Measurements from ENCODE around the gene LRP1B. TPM values are rescaled to one million over a fixed set of nuclear protein-coding genes. Genes with fewer than 3 reads are reported as not detected.

LRP1B gene
- total RNA-seq, 1 donor from 2014 or later = 0.12 TPM

DNA sequence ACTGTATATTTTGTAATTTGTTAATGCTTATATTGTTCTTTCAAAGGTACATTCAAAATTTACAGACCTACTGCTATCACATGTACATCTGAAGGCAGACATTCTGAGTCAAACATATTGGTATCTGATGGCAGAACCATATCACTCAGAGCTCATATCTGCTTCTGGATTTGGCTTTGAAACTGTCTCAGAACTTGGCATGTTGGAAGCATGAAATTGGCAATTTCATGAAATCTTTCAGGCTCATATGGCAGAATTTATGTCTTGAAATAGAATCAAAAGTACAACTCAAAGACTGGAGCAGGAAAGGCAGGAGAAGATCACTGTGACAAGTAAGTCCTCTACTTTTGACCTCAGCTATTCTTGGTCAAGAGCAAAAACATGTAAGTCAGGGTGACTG lies 202.3 kb downstream of the LRP1B start:
- H3K4me3 ChIP-seq (ENCODE audit: low read depth, low read length) = no peak overlapping the region
- DNase-seq (ENCODE audit: low read depth) = no peak
- no peak for TF ChIP-seq CTCF (conservative IDR thresholded peaks at IDR 0.05; ENCODE audit: low read depth, low read length)

DNA sequence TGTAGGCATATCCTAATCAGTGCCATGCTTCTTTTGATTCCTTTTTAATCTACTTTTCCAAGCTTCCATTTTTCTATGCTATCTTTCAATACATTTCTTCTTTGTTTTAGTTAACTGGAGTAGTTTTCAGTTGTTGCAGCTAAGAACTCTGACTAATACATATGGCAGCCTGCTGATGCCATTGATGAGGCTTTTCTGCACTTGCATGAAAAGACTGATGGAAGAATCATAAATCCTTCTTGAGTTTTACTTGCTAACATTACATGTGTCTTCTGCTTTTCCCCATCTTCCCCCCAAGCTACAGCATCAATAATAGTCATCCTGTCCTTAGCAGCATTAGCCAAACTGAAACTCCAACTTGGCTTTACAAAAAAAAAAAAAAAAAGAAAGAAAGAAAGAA lies 203.3 kb downstream of the LRP1B start:
- DNase-seq (ENCODE audit: low read depth) = no peak
- TF ChIP-seq CTCF (conservative IDR thresholded peaks at IDR 0.05; ENCODE audit: low read depth, low read length) = no peak

DNA sequence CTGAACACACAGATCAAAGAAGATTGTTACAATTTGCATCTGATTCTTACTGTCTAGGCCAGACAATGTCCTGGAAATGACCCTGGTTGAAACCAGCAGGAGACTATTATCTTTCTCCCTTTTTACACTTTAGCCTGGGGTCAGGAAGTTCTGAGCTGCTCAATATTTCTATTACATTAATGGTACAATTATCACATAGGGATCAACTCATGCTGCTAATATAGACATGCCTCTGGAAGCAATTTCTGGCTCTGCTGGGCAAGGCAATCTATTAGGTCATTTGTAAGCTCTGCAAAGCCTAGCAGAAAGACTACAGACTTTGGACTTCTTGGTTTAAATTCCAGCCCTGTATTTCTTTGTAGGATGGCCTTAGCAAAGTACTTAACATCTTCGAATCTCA lies 205.3 kb downstream of the LRP1B start:
- H3K4me3 ChIP-seq (ENCODE audit: low read depth, low read length) = no peak overlapping the region
- no peak for DNase-seq (ENCODE audit: low read depth)
- TF ChIP-seq CTCF (conservative IDR thresholded peaks at IDR 0.05; ENCODE audit: low read depth, low read length) = no peak

More for the DNA sequence above, 203.3 kb downstream of the LRP1B start:
- no peak overlapping the region for H3K4me3 ChIP-seq (ENCODE audit: low read depth, low read length)

GRCh38 chr2:141923657-141924056 lies 207.2 kb downstream of the LRP1B start:
- no peak for TF ChIP-seq CTCF (conservative IDR thresholded peaks at IDR 0.05; ENCODE audit: low read depth, low read length)
- H3K4me3 ChIP-seq (ENCODE audit: low read depth, low read length) = no peak overlapping the region
- DNase-seq (ENCODE audit: low read depth) = peak; percentile 16

- no peak for DNase-seq (ENCODE audit: low read depth)
- no peak overlapping the region for H3K4me3 ChIP-seq (ENCODE audit: low read depth, low read length)
- peak; percentile 54 for TF ChIP-seq CTCF (conservative IDR thresholded peaks at IDR 0.05; ENCODE audit: low read depth, low read length)
Observed at GRCh38 chr2:141911485-141912066, 219.2 kb downstream of the LRP1B start.

DNA sequence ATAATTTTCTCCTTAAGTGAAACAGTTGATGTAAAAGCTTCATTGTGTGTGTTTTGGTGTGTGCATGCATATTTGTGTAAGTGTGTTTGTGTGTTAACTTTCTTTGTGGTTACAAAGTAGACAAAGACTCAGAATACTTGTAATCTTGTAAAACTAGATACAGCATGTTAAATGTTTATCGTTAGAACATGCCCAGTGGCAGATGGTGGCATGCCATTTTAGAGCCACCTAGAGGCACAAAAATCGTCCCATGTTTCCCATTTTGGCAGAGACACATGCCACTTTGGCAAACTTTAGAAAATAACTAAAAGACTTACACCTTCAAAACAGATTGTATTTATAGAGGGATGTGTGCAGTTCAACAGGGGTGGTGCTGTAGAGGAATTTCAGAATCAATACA lies 224.1 kb downstream of the LRP1B start:
- H3K4me3 ChIP-seq (ENCODE audit: low read depth, low read length) = no peak overlapping the region
- TF ChIP-seq CTCF (conservative IDR thresholded peaks at IDR 0.05; ENCODE audit: low read depth, low read length) = peak; percentile 7
- DNase-seq (ENCODE audit: low read depth) = no peak

DNA sequence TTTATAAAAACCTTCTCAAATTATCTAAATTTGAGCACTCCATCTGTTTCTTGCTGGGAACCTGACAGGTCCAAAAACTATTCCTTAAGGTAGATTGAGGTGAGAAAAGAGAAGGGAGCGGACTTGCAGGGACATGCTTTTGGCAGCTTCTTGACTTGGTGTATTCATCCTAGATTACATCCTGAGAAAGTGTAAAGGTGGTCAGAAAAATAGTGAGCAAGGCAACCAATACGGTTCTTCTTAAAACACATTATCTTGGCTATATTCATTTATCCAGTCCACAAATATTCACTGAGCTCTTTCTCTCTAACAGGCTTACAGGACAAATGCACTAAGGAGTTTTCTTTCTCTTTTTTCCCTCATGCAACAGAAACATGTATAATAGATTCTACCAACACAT lies 230.0 kb downstream of the LRP1B start:
- H3K4me3 ChIP-seq (ENCODE audit: low read depth, low read length) = no peak overlapping the region
- no peak for TF ChIP-seq CTCF (conservative IDR thresholded peaks at IDR 0.05; ENCODE audit: low read depth, low read length)
- DNase-seq (ENCODE audit: low read depth) = no peak

Data from epithelial cell of proximal tubule (primary cell).